GM12878 (cell line): ENCODE measurements around the gene SMARCA4. TPM values are rescaled to one million over a fixed set of nuclear protein-coding genes. Genes with fewer than 3 reads are reported as not detected.
A peak's percentile ranks its signal among the peaks of the same experiment; 100 is the strongest.

ENCODE experiments used
- ASH2L ChIP-seq: fragments of 300-600, 200-600 bp; sonication (generic); IDR thresholded peaks from 2 replicates; pipeline ENCODE4 v1.6.1; 2017; ENCODE audit warnings: low read depth, mild to moderate bottlenecking, borderline replicate concordance
- CBX3 ChIP-seq: fragments of 200-600 bp; sonication (generic); IDR thresholded peaks from 2 replicates; pipeline ENCODE4 v1.6.1; 2016; ENCODE audit warnings: low read depth, borderline replicate concordance
- CHD4 ChIP-seq: fragments of 200-600 bp; sonication (generic); IDR thresholded peaks from 2 replicates; pipeline ENCODE4 v1.6.1; 2016; ENCODE audit warnings: mild to moderate bottlenecking
- EZH2 ChIP-seq: IDR thresholded peaks from 2 replicates; pipeline ENCODE4 v1.6.1; 2012; ENCODE audit warnings: low read depth, mild to moderate bottlenecking, control low read depth, inconsistent platforms, low read length, borderline replicate concordance; ENCODE audit not compliant: control insufficient read depth
- GABPA ChIP-seq: IDR thresholded peaks from 2 replicates; pipeline ENCODE4 v1.6.1; 2014; ENCODE audit warnings: antibody characterized with exemption, low read depth, mild to moderate bottlenecking, inconsistent platforms
- HCFC1 ChIP-seq: fragments of 150-350 bp; IDR thresholded peaks from 2 replicates; pipeline ENCODE4 v1.6.1; 2014; ENCODE audit warnings: low read length
- MXI1 ChIP-seq: fragments of 150-350 bp; IDR thresholded peaks from 2 replicates; pipeline ENCODE4 v1.6.1; 2011; ENCODE audit warnings: low read depth, mild to moderate bottlenecking, inconsistent platforms, low read length, improper control_type of control experiment
- NFIC ChIP-seq: IDR thresholded peaks from 2 replicates; pipeline ENCODE4 v1.6.1; 2012; ENCODE audit warnings: low read depth, mild to moderate bottlenecking, inconsistent platforms, low read length, moderate library complexity
- NFYB ChIP-seq: IDR thresholded peaks from 2 replicates; pipeline ENCODE4 v1.6.1; 2011; ENCODE audit warnings: low read depth, mild to moderate bottlenecking, low read length, improper control_type of control experiment, moderate library complexity; ENCODE audit not compliant: insufficient read depth
- POLR2A ChIP-seq: IDR thresholded peaks from 2 replicates; pipeline ENCODE4 v1.6.1; 2011; ENCODE audit warnings: low read depth, mild to moderate bottlenecking, low read length
- RB1 ChIP-seq: fragments of 450-650 bp; formaldehyde crosslinking; IDR thresholded peaks from 2 replicates; pipeline ENCODE4 v1.6.1; 2017; ENCODE audit warnings: mild to moderate bottlenecking, borderline replicate concordance
- SUZ12 ChIP-seq: fragments of 200-600 bp; sonication (generic); IDR thresholded peaks from one replicate; pipeline ENCODE4 v1.6.1; 2018; ENCODE audit warnings: antibody characterized with exemption, mild to moderate bottlenecking; ENCODE audit not compliant: unreplicated experiment
- TCF12 ChIP-seq: IDR thresholded peaks from 2 replicates; pipeline ENCODE4 v1.6.1; 2011; ENCODE audit warnings: low read depth, mild to moderate bottlenecking, low read length
- ZBED1 ChIP-seq: IDR thresholded peaks from 2 replicates; pipeline ENCODE4 v1.6.1; 2016; ENCODE audit warnings: borderline replicate concordance
- ZNF24 ChIP-seq: fragments of 450-650 bp; IDR thresholded peaks from 2 replicates; pipeline ENCODE4 v1.6.1; 2017; ENCODE audit warnings: antibody characterized with exemption, mild to moderate bottlenecking
- ZNF274 ChIP-seq: IDR thresholded peaks from one replicate; pipeline ENCODE4 v1.8.0; 2011; ENCODE audit not compliant: insufficient read length, insufficient read depth
- ZNF622 ChIP-seq: fragments of 450-650 bp; IDR thresholded peaks from 2 replicates; pipeline ENCODE4 v1.6.1; 2017; ENCODE audit warnings: mild to moderate bottlenecking, inconsistent platforms
- polyA plus RNA-seq, 11 experiments: library from polyadenylated mRNA; depleted of rRNA in 4 of 11; unstranded in 6 of 11; stranded (reverse) in 5 of 11; fragments of >200 nt; fragmentation: Nextera tagmentation in 4 of 11; fragmentation: Illumina TruSeq in 1 of 11; extraction: Ambion mirVana in 4 of 11; extraction: Trizol in 1 of 11; gene quantifications; 1 replicate in 1 of 11; 2 replicates in 10 of 11; pipeline versions ENCODE4 v1.2.1 to v1.2.3, GENCODE V29; 2011 to 2016; ENCODE audit warnings: inconsistent platforms in 2 of 11, missing spikeins in 2 of 11, low read depth in 1 of 11
- total RNA-seq, 4 experiments: library from RNA; depleted of rRNA in 3 of 4; stranded (reverse); fragments of >200 nt in 3 of 4; fragmentation: Illumina TruSeq in 1 of 4; extraction: Trizol in 1 of 4; gene quantifications; 2 replicates each; pipeline versions ENCODE4 v1.2.1 to v1.2.3, GENCODE V29; 2013 to 2021
- TF ChIP-seq, protein P1 (sequence below): fragments of 450-650 bp; IDR thresholded peaks from 2 replicates; pipeline ENCODE4 v1.6.1; 2017; ENCODE audit warnings: low read depth, mild to moderate bottlenecking, moderate library complexity
- TF ChIP-seq, protein P2 (sequence below): fragments of 150-350 bp; IDR thresholded peaks from 2 replicates; pipeline ENCODE4 v1.6.1; 2014; ENCODE audit warnings: mild to moderate bottlenecking, low read depth, low read length
- TF ChIP-seq, protein P3 (sequence below): IDR thresholded peaks from 2 replicates; pipeline ENCODE4 v1.6.1; 2012; ENCODE audit warnings: low read depth, low read length, improper control_type of control experiment
- TF ChIP-seq, protein P4 (sequence below): IDR thresholded peaks from 2 replicates; pipeline ENCODE4 v1.6.1; 2011; ENCODE audit warnings: low read depth, mild to moderate bottlenecking, low read length, moderate library complexity, borderline replicate concordance; ENCODE audit errors: extremely low read depth
- TF ChIP-seq, protein P5 (sequence below): fragments of 450-650 bp; IDR thresholded peaks from 2 replicates; pipeline ENCODE4 v1.6.1; 2017; ENCODE audit warnings: antibody characterized with exemption, mild to moderate bottlenecking, moderate library complexity
- TF ChIP-seq, protein P6 (sequence below): IDR thresholded peaks from 2 replicates; pipeline ENCODE4 v1.6.1; 2012; ENCODE audit warnings: low read depth, low read length, improper control_type of control experiment

The SMARCA4 gene
- total and polyA plus RNA-seq, 10 of the 15 experiments (the other 5 are each of a cell fraction or from before 2014, with no cell fraction given) = 22.4 to 175 (median 57.4) TPM

DNA sequence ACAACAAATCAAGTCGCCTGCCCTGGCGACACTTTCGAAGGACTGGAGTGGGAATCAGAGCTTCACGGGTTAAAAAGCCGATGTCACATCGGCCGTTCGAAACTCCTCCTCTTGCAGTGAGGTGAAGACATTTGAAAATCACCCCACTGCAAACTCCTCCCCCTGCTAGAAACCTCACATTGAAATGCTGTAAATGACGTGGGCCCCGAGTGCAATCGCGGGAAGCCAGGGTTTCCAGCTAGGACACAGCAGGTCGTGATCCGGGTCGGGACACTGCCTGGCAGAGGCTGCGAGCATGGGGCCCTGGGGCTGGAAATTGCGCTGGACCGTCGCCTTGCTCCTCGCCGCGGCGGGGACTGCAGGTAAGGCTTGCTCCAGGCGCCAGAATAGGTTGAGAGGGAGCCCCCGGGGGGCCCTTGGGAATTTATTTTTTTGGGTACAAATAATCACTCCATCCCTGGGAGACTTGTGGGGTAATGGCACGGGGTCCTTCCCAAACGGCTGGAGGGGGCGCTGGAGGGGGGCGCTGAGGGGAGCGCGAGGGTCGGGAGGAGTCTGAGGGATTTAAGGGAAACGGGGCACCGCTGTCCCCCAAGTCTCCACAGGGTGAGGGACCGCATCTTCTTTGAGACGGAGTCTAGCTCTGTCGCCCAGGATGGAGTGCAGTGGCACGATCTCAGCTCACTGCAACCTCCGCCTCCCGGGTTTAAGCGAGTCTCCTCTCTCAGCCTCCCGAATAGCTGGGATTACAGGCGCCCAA lies 128.6 kb downstream of the SMARCA4 start, which contains the start of gene LDLR (continued):
- TF ChIP-seq, protein P1, sequence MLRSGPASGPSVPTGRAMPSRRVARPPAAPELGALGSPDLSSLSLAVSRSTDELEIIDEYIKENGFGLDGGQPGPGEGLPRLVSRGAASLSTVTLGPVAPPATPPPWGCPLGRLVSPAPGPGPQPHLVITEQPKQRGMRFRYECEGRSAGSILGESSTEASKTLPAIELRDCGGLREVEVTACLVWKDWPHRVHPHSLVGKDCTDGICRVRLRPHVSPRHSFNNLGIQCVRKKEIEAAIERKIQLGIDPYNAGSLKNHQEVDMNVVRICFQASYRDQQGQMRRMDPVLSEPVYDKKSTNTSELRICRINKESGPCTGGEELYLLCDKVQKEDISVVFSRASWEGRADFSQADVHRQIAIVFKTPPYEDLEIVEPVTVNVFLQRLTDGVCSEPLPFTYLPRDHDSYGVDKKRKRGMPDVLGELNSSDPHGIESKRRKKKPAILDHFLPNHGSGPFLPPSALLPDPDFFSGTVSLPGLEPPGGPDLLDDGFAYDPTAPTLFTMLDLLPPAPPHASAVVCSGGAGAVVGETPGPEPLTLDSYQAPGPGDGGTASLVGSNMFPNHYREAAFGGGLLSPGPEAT = peak; percentile 41; the same call in 1 of the 2 replicates
- TF ChIP-seq RB1 = 0 out of 2 replicates have a peak, but pooled peaks have one; percentile 35
- TF ChIP-seq CHD4 = no peak
- TF ChIP-seq TCF12 = peak; percentile 25; the same call in 1 of the 2 replicates
- TF ChIP-seq, protein P2, sequence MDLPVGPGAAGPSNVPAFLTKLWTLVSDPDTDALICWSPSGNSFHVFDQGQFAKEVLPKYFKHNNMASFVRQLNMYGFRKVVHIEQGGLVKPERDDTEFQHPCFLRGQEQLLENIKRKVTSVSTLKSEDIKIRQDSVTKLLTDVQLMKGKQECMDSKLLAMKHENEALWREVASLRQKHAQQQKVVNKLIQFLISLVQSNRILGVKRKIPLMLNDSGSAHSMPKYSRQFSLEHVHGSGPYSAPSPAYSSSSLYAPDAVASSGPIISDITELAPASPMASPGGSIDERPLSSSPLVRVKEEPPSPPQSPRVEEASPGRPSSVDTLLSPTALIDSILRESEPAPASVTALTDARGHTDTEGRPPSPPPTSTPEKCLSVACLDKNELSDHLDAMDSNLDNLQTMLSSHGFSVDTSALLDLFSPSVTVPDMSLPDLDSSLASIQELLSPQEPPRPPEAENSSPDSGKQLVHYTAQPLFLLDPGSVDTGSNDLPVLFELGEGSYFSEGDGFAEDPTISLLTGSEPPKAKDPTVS = no peak
- TF ChIP-seq, protein P3, sequence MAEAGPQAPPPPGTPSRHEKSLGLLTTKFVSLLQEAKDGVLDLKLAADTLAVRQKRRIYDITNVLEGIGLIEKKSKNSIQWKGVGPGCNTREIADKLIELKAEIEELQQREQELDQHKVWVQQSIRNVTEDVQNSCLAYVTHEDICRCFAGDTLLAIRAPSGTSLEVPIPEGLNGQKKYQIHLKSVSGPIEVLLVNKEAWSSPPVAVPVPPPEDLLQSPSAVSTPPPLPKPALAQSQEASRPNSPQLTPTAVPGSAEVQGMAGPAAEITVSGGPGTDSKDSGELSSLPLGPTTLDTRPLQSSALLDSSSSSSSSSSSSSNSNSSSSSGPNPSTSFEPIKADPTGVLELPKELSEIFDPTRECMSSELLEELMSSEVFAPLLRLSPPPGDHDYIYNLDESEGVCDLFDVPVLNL = peak; percentile 45; the same call in 1 of the 2 replicates
- no peak for TF ChIP-seq HCFC1
- no peak for TF ChIP-seq GABPA
- no peak for TF ChIP-seq NFIC
- TF ChIP-seq, protein P4, sequence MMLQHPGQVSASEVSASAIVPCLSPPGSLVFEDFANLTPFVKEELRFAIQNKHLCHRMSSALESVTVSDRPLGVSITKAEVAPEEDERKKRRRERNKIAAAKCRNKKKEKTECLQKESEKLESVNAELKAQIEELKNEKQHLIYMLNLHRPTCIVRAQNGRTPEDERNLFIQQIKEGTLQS = no peak
- TF ChIP-seq CBX3 = no peak
- TF ChIP-seq, protein P5, sequence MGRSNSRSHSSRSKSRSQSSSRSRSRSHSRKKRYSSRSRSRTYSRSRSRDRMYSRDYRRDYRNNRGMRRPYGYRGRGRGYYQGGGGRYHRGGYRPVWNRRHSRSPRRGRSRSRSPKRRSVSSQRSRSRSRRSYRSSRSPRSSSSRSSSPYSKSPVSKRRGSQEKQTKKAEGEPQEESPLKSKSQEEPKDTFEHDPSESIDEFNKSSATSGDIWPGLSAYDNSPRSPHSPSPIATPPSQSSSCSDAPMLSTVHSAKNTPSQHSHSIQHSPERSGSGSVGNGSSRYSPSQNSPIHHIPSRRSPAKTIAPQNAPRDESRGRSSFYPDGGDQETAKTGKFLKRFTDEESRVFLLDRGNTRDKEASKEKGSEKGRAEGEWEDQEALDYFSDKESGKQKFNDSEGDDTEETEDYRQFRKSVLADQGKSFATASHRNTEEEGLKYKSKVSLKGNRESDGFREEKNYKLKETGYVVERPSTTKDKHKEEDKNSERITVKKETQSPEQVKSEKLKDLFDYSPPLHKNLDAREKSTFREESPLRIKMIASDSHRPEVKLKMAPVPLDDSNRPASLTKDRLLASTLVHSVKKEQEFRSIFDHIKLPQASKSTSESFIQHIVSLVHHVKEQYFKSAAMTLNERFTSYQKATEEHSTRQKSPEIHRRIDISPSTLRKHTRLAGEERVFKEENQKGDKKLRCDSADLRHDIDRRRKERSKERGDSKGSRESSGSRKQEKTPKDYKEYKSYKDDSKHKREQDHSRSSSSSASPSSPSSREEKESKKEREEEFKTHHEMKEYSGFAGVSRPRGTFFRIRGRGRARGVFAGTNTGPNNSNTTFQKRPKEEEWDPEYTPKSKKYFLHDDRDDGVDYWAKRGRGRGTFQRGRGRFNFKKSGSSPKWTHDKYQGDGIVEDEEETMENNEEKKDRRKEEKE = no peak
- no peak for TF ChIP-seq ZNF24
- TF ChIP-seq MXI1 = no peak
- TF ChIP-seq POLR2A = peak; percentile 93
- no peak for TF ChIP-seq ZNF274
- no peak for TF ChIP-seq EZH2
- TF ChIP-seq ZNF622 = no peak
- no peak for TF ChIP-seq SUZ12
- TF ChIP-seq ZBED1 = peak; percentile 72; the same call in 1 of the 2 replicates
- TF ChIP-seq ASH2L = 0 out of 2 replicates have a peak, but pooled peaks have one; percentile 36
- TF ChIP-seq, protein P6, sequence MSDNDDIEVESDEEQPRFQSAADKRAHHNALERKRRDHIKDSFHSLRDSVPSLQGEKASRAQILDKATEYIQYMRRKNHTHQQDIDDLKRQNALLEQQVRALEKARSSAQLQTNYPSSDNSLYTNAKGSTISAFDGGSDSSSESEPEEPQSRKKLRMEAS = no peak
- TF ChIP-seq NFYB = no peak
